HepG2 (cell line): ENCODE data around the gene DNAJC4. TPM values are rescaled to one million over a fixed set of nuclear protein-coding genes. Genes with fewer than 3 reads are reported as not detected.

Source experiments
- ARHGAP35 ChIP-seq: sonication (generic); formaldehyde crosslinking; IDR thresholded peaks from 2 replicates; pipeline ENCODE4 v1.9.0; 2022; ENCODE audit warnings: mild to moderate bottlenecking, inconsistent platforms, moderate library complexity, missing genetic modification reagents, borderline replicate concordance
- CHCHD3 ChIP-seq: sonication (generic); formaldehyde crosslinking; IDR thresholded peaks from 2 replicates; pipeline ENCODE4 v1.8.0; 2022; ENCODE audit warnings: mild to moderate bottlenecking, missing genetic modification reagents, moderate library complexity
- CREB3 ChIP-seq: sonication (generic); formaldehyde crosslinking; IDR thresholded peaks from 2 replicates; pipeline ENCODE4 v1.5.0; 2020; ENCODE audit warnings: missing genetic modification reagents
- CREBL2 ChIP-seq: sonication (generic); formaldehyde crosslinking; IDR thresholded peaks from 2 replicates; pipeline ENCODE4 v1.8.1; 2023; ENCODE audit warnings: missing genetic modification reagents, mild to moderate bottlenecking, borderline replicate concordance
- FOXM1 ChIP-seq: sonication (generic); formaldehyde crosslinking; IDR thresholded peaks from 2 replicates; pipeline ENCODE4 v1.5.0; 2020; ENCODE audit warnings: missing genetic modification reagents
- JUN ChIP-seq: sonication (generic); formaldehyde crosslinking; IDR thresholded peaks from 2 replicates; pipeline ENCODE4 v1.4.0; 2020; ENCODE audit warnings: mild to moderate bottlenecking, missing genetic modification reagents
- LBX2 ChIP-seq: sonication (generic); formaldehyde crosslinking; IDR thresholded peaks from 2 replicates; pipeline ENCODE4 v1.5.0; 2020; ENCODE audit warnings: missing genetic modification reagents, mild to moderate bottlenecking, borderline replicate concordance
- MLX ChIP-seq: IDR thresholded peaks from 2 replicates; pipeline ENCODE4 v1.6.1; 2016
- MXD4 ChIP-seq: IDR thresholded peaks from 2 replicates; pipeline ENCODE4 v1.6.1; 2016; ENCODE audit warnings: mild to moderate bottlenecking, missing biosample characterization, missing genetic modification reagents
- NFRKB ChIP-seq: fragments of 450-650 bp; IDR thresholded peaks from 2 replicates; pipeline ENCODE4 v1.6.1; 2017
- NFYC ChIP-seq: IDR thresholded peaks from 2 replicates; pipeline ENCODE4 v1.6.1; 2016; ENCODE audit warnings: missing genetic modification reagents, missing compliant biosample characterization
- PAXIP1 ChIP-seq: sonication (generic); formaldehyde crosslinking; conservative IDR thresholded peaks from 2 replicates; pipeline ENCODE4 v1.4.0; 2020; ENCODE audit warnings: mild to moderate bottlenecking, missing genetic modification reagents, moderate library complexity
- SP1 ChIP-seq, 2 experiments: fragments of 450-650 bp in 1 of 2; sonication (generic) in 1 of 2; formaldehyde crosslinking in 1 of 2; IDR thresholded peaks; 2 replicates each; pipeline versions ENCODE4 v1.4.0 to v1.6.1; 2016 to 2020; ENCODE audit warnings: missing genetic modification reagents in 1 of 2
- ZBTB3 ChIP-seq: sonication (generic); formaldehyde crosslinking; IDR thresholded peaks from 2 replicates; pipeline ENCODE4 v1.4.0; 2020; ENCODE audit warnings: low read depth, mild to moderate bottlenecking, moderate library complexity, missing genetic modification reagents, borderline replicate concordance
- ZNF205 ChIP-seq: IDR thresholded peaks from 2 replicates; pipeline ENCODE4 v1.6.1; 2018; ENCODE audit warnings: missing biosample characterization, missing genetic modification reagents
- ZNF326 ChIP-seq: sonication (generic); formaldehyde crosslinking; IDR thresholded peaks from 2 replicates; pipeline ENCODE4 v1.4.0; 2020; ENCODE audit warnings: missing genetic modification reagents, borderline replicate concordance
- ZNF569 ChIP-seq: sonication (generic); formaldehyde crosslinking; IDR thresholded peaks from 2 replicates; pipeline ENCODE4 v1.5.0; 2020; ENCODE audit warnings: mild to moderate bottlenecking, missing genetic modification reagents, moderate library complexity, borderline replicate concordance
- ZNF691 ChIP-seq: sonication (generic); formaldehyde crosslinking; IDR thresholded peaks from 2 replicates; pipeline ENCODE4 v1.4.0; 2020; ENCODE audit warnings: missing genetic modification reagents, low read depth, mild to moderate bottlenecking, borderline replicate concordance
- ZNF7 ChIP-seq: IDR thresholded peaks from 2 replicates; pipeline ENCODE4 v1.6.1; 2016; ENCODE audit warnings: missing biosample characterization, missing genetic modification reagents
- ZNF704 ChIP-seq: sonication (generic); formaldehyde crosslinking; IDR thresholded peaks from 2 replicates; pipeline ENCODE4 v1.8.1; 2023; ENCODE audit warnings: mild to moderate bottlenecking, inconsistent platforms, moderate library complexity, missing genetic modification reagents, borderline replicate concordance
- ZNF777 ChIP-seq: sonication (generic); formaldehyde crosslinking; IDR thresholded peaks from 2 replicates; pipeline ENCODE4 v1.4.0; 2020; ENCODE audit warnings: missing genetic modification reagents
- ZSCAN21 ChIP-seq: sonication (generic); formaldehyde crosslinking; IDR thresholded peaks from 2 replicates; pipeline ENCODE4 v1.8.0; 2022; ENCODE audit warnings: mild to moderate bottlenecking, missing genetic modification reagents, moderate library complexity, borderline replicate concordance
- polyA plus RNA-seq, 8 experiments: library from polyadenylated mRNA; depleted of rRNA in 3 of 8; stranded (reverse) in 7 of 8; unstranded in 1 of 8; fragments of >200 nt; fragmentation: Illumina TruSeq in 4 of 8; extraction: Trizol in 4 of 8; gene quantifications; 2 replicates each; pipeline versions ENCODE4 v1.2.1 to v1.2.3, GENCODE V29; 2011 to 2016; ENCODE audit warnings: low read depth in 4 of 8, missing spikeins in 1 of 8, mixed read lengths in 1 of 8; ENCODE audit not compliant: insufficient read depth in 1 of 8
- total RNA-seq, 5 experiments: library from RNA; depleted of rRNA; stranded (reverse); fragments of >200 nt; fragmentation: Illumina TruSeq; extraction: Trizol; gene quantifications; 2 replicates each; pipeline ENCODE4 v1.2.3, GENCODE V29; 2016; ENCODE audit warnings: low read depth in 1 of 5

The DNAJC4 gene
- total and polyA plus RNA-seq, 2 of the 13 experiments (the other 11 are each of a cell fraction or from before 2014, with no cell fraction given): 10.3 to 60.8 TPM

- TF ChIP-seq ZNF777 (CRISPR knock-in tag): 0 out of 2 replicates have a peak, but pooled peaks have one; percentile 31
- peak; percentile 71; the same call in 1 of the 2 replicates for TF ChIP-seq ZNF205 (CRISPR knock-in tag)
- TF ChIP-seq PAXIP1: peak; percentile 58; the same call in 1 of the 2 replicates
- peak; percentile 48; the same call in 1 of the 2 replicates for TF ChIP-seq MLX
- TF ChIP-seq CREB3 (CRISPR knock-in tag): no peak
- TF ChIP-seq ZNF704 (CRISPR knock-in tag): peak; percentile 35; the same call in 1 of the 2 replicates
- TF ChIP-seq ZNF691 (CRISPR knock-in tag): peak; percentile 94; the same call in 1 of the 2 replicates
- TF ChIP-seq NFRKB: no peak
- peak; percentile 74 for TF ChIP-seq CHCHD3
- TF ChIP-seq ZNF7 (CRISPR knock-in tag): no peak
- TF ChIP-seq ZNF569 (CRISPR knock-in tag): no peak
- peak; percentile 88; the same call in 1 of the 2 replicates for TF ChIP-seq ARHGAP35 (CRISPR knock-in tag)
- peak; percentile 97 for TF ChIP-seq CREBL2
- TF ChIP-seq NFYC (CRISPR knock-in tag): no peak
- peak; percentile 87; the same call in 1 of the 2 replicates for TF ChIP-seq ZSCAN21 (CRISPR knock-in tag)
- no peak for TF ChIP-seq FOXM1 (CRISPR knock-in tag)
- TF ChIP-seq JUN (CRISPR knock-in tag): 0 out of 2 replicates have a peak, but pooled peaks have one; percentile 57
- TF ChIP-seq ZBTB3 (CRISPR knock-in tag): no peak
- TF ChIP-seq ZNF326 (CRISPR knock-in tag): no peak
- 0 out of 2 replicates have a peak, but pooled peaks have one; percentile 72 for TF ChIP-seq LBX2 (CRISPR knock-in tag)
- no peak for TF ChIP-seq SP1 (IDR thresholded peaks at IDR 0.05)
- TF ChIP-seq SP1 (CRISPR knock-in tag; IDR thresholded peaks at IDR 0.05): no peak
- TF ChIP-seq MXD4 (CRISPR knock-in tag): peak; percentile 91
These were observed 45.1 kb upstream of the DNAJC4 start (continued) for GRCh38 chr11:64185175-64185692.
